Cardiac fibroblast (primary cell): ENCODE data around the gene GPR179.

Experiments
- DNase-seq, 2 donors: peaks; one replicate each; pipeline versions ENCODE4 v3.0.0 to v3.0.0-alpha.2; 2010; ENCODE audit warnings: low read depth in 2 of 2
- H3K4me3 ChIP-seq, 2 donors: replicated peaks in 1 of 2; 1 replicate in 1 of 2; 2 replicates in 1 of 2; pipeline ENCODE4 v1.5.1; 2011; ENCODE audit warnings: low read depth in 2 of 2, low read length in 2 of 2, mild to moderate bottlenecking in 2 of 2, moderate library complexity in 1 of 2
- TF ChIP-seq, protein P1 (sequence below): IDR thresholded peaks from one replicate; pipeline ENCODE4 v1.5.1; 2011; ENCODE audit warnings: low read depth, mild to moderate bottlenecking, low read length, inconsistent platforms

Gene GPR179

DNA sequence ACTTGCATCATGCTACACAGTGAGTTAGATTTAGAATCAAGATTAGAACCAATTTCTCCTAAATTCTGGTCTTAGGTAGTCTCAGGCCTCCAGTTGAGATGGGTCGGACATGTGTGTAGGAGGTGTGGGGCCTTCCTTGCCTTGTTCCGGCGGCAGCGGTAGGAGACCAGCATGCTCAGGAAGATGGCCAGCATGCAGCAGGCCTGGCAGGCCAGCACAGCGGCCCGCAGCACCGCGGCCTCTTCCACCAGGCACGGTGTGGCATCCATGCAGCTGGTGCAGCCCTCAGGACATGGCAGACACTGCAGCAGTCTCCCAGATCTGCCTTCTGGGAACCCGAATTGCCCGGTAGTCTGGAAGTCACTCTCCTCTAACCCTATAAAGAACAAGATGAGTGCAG lies 6.9 kb downstream of the GPR179 start:
- DNase-seq = no peak
- TF ChIP-seq, protein P1, sequence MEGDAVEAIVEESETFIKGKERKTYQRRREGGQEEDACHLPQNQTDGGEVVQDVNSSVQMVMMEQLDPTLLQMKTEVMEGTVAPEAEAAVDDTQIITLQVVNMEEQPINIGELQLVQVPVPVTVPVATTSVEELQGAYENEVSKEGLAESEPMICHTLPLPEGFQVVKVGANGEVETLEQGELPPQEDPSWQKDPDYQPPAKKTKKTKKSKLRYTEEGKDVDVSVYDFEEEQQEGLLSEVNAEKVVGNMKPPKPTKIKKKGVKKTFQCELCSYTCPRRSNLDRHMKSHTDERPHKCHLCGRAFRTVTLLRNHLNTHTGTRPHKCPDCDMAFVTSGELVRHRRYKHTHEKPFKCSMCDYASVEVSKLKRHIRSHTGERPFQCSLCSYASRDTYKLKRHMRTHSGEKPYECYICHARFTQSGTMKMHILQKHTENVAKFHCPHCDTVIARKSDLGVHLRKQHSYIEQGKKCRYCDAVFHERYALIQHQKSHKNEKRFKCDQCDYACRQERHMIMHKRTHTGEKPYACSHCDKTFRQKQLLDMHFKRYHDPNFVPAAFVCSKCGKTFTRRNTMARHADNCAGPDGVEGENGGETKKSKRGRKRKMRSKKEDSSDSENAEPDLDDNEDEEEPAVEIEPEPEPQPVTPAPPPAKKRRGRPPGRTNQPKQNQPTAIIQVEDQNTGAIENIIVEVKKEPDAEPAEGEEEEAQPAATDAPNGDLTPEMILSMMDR = no peak
- no peak overlapping the region for H3K4me3 ChIP-seq

DNA sequence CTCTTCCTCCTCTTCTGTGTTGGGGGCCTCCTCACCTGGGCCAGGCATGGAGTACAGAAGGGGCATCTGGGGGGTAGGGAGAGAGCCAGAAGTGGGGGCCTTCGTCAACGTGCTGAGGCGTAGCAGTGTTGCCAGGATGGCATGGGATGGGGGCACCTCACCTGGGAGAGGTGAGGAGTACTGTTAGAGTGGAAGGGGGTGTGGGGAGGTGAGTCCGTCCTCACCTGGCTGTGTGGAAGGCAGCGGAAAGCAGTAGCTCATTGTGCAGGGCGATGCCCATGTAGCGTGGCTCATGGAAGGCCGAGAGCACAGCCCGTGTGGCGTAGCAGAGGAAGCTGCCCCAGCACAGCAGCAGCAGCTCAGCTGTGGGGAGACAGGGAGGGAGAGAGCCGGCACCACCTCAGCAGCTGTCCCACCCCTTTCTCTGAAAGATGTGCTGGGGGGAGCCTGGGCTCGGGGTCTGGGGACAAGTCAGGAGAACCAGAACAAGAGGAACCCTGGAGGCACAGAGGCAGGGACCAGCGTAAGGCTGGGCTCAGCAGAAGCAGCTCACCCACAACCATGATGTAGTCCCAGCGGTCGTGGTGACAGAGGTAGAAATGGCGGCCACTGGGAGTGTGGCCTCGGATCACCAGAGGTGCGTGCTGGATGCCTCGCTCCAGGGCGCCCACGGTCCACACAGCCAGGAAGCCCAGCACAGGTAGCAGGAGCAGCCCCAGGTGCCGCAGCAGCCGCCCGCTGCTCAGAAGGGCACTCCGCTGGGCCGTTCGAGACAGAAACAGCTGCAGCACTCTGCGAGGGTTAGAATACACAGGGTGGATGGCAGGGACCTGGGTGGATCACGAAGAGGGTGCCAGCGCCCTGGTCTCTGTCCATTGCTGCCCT lies 9.0 kb downstream of the GPR179 start:
- DNase-seq = no peak
- TF ChIP-seq, protein P1 = no peak
- no peak overlapping the region for H3K4me3 ChIP-seq

DNA sequence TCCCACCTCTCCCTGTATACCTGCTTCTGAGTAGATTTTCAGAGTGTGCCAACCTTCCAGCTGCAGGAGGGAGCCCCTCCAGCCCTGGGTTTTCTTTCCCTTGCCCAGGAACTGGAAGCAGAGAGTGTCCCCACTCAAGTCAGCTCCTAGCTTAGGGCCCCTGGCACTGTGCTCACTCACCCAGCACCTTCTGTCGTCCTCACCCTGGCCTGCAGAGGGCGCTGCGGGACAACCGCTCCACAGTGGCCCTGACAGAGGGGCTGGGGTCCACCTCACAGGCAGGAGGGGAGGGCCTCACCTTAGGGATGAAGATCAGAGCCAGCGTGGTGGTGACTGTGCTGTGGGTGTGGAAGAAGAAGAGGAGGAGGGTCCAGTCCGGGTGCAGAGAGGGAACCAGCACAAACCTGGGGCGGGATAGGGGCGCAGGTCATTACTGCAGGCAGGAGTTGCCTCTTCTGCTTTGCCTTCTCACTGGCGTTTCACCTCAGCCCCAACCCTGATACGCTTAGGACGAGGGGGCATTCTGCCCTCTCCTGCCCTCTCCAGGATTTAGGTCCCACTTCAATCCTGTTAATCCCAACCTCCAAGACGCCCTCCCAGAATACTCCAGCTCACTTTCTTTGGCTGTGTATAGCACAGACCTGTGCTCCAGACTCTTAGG lies 10.0 kb downstream of the GPR179 start:
- DNase-seq = peak in 1 of 2 donors; percentile 22
- TF ChIP-seq, protein P1 = peak; percentile 82
- H3K4me3 ChIP-seq = no peak overlapping the region

DNA sequence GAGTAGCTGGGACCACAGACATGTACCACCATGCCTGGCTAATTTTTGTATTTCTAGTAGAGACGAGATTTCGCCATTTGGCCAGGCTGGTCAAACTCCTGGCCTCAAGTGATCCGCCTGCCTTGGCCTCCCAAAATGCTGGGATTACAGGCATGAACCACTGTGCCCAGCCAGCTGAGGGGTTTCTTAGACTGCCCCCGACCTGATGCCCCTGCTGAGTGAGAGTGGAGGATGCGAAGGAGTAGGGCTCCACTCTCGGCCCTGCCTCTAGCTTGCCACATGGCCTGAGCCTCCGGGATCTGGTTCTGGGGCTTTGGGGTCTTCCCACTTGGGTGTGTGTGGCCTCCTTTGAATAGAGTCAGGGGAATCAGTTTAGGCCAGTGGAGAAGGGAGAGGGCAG lies 11.0 kb downstream of the GPR179 start:
- TF ChIP-seq, protein P1 = no peak
- DNase-seq = no peak
- H3K4me3 ChIP-seq = no peak overlapping the region

DNA sequence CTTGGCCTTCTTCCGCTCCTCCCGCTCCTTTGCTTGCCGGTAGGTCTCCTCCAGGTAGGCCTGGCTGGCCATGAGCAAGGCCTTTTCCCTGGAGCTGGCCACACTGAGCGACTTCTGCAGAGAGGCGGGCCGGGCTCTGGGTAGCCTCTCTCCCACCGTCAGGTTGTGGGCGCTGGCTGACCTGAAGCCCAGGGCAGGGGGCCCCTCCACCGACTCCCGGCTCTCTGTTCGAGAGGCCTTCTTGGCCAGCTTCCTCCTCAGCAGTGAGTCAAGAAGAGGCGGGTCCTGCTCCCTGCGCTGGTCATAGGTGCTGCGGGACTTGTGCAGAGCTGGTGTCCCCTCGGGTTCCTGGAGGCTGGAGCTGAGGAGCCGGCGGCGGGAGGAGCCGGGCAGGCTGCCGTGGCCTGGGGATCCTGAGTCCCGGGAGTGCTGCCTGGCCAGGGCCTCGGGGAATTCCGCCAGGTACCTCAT lies 12.8 kb downstream of the GPR179 start:
- DNase-seq = no peak
- TF ChIP-seq, protein P1 = no peak
- no peak overlapping the region for H3K4me3 ChIP-seq

DNA sequence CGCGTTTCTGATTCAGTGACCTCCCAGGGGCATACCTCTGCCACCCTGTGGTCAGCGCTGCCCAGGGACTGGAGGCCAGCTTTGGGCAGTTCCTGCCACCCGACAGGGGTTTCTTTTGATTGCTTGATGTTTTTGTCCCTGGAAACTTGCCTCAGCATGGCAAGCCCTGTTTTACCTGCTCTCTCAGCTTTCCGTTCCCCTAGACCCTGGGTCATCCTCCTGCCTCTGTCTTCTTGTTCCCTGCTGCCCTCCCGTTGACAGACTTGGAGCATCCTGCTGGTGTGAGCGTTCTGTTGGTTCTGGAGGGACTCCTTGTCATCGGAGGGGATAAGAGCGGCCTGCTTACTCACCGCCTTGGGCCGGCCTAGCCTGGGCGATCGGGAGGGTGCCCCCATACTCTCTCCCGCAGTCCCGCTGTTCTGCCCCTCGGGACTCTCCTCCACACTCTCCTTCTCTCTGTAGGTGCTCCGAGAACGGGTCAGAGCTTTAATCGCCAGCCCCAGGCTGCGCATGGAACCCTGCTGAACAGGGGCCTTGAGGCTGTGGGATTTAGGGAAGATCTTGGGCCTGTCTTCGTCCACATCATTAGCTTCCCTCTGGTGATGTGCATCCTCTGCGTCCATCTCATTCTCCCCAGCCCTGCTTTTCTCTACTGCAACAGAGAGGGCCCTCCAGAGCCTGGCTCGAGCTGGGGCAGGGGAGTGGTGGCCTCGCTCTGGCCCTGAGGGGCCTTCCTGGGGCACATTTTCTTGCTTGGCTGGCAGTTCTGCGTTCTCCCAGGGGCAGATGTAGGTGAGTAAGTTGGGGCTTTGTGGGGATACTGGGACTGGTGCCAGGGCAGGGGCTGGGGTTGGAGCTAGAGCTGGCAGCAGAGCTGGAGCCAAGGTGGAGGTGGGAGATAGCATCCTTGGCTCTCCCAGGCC lies 13.7 kb downstream of the GPR179 start:
- DNase-seq = no peak
- no peak overlapping the region for H3K4me3 ChIP-seq
- TF ChIP-seq, protein P1 = no peak
